Measurements from ENCODE around the gene ESX1.
"Not testable (repeated sequence)": the region's sequence is repeated elsewhere in the genome, so short reads cannot be mapped to it uniquely, and the experiment has no call there.

ESX1 gene

GRCh38 chrX:104254442-104255115 is at the start of gene ESX1:
Gene ESX1, minus strand, starts transcription at chrX:104254933. Its CDS starts 84 bp downstream, at chrX:104254849.
- DNase-seq = no peak

GRCh38 chrX:104295636-104296035 is 40.9 kb upstream of the ESX1 start:
- no peak for DNase-seq

GRCh38 chrX:104288961-104289360 is 34.2 kb upstream of the ESX1 start:
- no peak for DNase-seq

GRCh38 chrX:104288269-104288668 is 33.5 kb upstream of the ESX1 start:
- DNase-seq = no peak

- no peak for DNase-seq
Measured at GRCh38 chrX:104285201-104285600, 30.5 kb upstream of the ESX1 start.

- DNase-seq = no peak
Measured at GRCh38 chrX:104284507-104284906, 29.8 kb upstream of the ESX1 start.

- DNase-seq = peak in 2 of 58 donors; percentile 0
Measured at GRCh38 chrX:104282166-104282725, 27.5 kb upstream of the ESX1 start.

GRCh38 chrX:104281564-104281963 is 26.8 kb upstream of the ESX1 start:
- no peak for DNase-seq

- no peak for DNase-seq
Measured at GRCh38 chrX:104280609-104281008, 25.9 kb upstream of the ESX1 start.

- DNase-seq = peak in 51 of 58 donors; percentile 0 to 67 (median 25)
Measured at GRCh38 chrX:104270916-104271512, 16.3 kb upstream of the ESX1 start.

- DNase-seq = no peak
Measured at GRCh38 chrX:104270212-104270611, 15.5 kb upstream of the ESX1 start.

GRCh38 chrX:104255465-104255864 is 732 bp upstream of the ESX1 start:
- no peak for DNase-seq

- DNase-seq = peak in 1 of 58 donors; percentile 0
Measured at GRCh38 chrX:104253567-104254441, 929 bp downstream of the ESX1 start.

GRCh38 chrX:104250470-104250869 is 4.3 kb downstream of the ESX1 start:
- no peak for DNase-seq

- not testable (repeated sequence) for DNase-seq
Measured at GRCh38 chrX:104230060-104230459, 24.7 kb downstream of the ESX1 start.

- no peak for DNase-seq
Measured at GRCh38 chrX:104211187-104211586, 43.5 kb downstream of the ESX1 start.

GRCh38 chrX:104205548-104205947 is 49.2 kb downstream of the ESX1 start:
- DNase-seq = no peak

All from anterior cingulate cortex (tissue), 58 donors.